Body of pancreas (tissue), 4 donors: ENCODE results near the gene NLRP9.

ENCODE experiments used
- POLR2A ChIP-seq, 3 donors: fragments of 450-650 bp; IDR thresholded peaks; one replicate each; pipeline ENCODE4 v1.6.1; 2016; ENCODE audit warnings: antibody characterized with exemption in 3 of 3, mild to moderate bottlenecking in 2 of 3
- TF ChIP-seq, protein P1 (sequence below), 7 experiments: fragments of 450-650 bp in 4 of 7; fragments of 200-600 bp in 3 of 7; sonication (generic) in 3 of 7; IDR thresholded peaks; one replicate each; pipeline ENCODE4 v1.5.1; 2016 to 2019; ENCODE audit warnings: antibody characterized with exemption in 7 of 7

DNA sequence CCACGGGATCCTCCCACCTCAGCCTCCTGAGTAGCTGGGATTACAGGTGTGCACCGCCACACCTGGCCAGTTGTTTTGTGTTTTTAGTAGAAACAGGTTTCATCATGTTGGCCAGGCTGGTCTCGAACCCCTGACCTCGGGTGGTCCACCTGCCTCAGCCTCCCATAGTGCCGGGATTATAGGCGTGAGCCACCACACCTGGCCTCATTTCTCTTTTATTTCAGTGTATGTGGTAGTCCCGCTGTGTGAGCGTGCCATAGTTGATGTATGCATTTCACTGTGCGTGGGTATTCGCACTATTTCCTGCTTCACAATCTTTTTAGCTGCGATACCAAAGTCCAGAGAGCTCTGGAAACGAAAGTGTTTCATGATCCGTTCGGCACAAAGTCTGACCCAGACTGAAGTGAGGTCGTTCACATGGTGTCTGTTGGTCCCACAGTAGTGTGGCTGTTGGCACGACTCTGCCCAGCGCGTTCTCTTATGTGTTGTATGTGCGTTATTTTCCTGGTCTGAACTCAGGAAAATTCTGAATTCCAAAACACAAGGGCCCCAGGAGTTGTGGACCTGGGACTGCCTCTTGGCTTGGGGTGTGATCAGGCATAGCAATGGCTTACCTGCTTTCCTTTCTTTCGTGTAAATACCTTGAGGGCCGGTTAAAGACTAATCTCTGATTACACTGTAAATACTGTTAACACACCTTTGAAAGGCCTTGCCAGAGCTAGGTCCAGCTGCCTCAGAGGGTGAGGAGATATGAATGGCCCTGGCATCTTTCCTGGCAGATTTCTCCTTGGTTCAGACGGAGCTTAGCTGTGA, 54.5 kb downstream of the NLRP9 start:
- TF ChIP-seq, protein P1, sequence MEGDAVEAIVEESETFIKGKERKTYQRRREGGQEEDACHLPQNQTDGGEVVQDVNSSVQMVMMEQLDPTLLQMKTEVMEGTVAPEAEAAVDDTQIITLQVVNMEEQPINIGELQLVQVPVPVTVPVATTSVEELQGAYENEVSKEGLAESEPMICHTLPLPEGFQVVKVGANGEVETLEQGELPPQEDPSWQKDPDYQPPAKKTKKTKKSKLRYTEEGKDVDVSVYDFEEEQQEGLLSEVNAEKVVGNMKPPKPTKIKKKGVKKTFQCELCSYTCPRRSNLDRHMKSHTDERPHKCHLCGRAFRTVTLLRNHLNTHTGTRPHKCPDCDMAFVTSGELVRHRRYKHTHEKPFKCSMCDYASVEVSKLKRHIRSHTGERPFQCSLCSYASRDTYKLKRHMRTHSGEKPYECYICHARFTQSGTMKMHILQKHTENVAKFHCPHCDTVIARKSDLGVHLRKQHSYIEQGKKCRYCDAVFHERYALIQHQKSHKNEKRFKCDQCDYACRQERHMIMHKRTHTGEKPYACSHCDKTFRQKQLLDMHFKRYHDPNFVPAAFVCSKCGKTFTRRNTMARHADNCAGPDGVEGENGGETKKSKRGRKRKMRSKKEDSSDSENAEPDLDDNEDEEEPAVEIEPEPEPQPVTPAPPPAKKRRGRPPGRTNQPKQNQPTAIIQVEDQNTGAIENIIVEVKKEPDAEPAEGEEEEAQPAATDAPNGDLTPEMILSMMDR (IDR thresholded peaks at IDR 0.05): no peak
- peak in 2 of 3 donors; percentile 42 to 48 for TF ChIP-seq POLR2A (IDR thresholded peaks at IDR 0.05)
